Measurements from ENCODE around the gene TSPAN6. TPM values are rescaled to one million over a fixed set of nuclear protein-coding genes. Genes with fewer than 3 reads are reported as not detected.

TSPAN6 gene
- total RNA-seq, 1 donor from 2014 or later: 12.6 TPM

GRCh38 chrX:100654261-100654660 is 17.7 kb upstream of the TSPAN6 start:
- no peak for DNase-seq
- H3K27me3 ChIP-seq (ENCODE audit: low read depth): no peaks in the 10 kb centered on the region
- no peak for TF ChIP-seq CTCF (IDR thresholded peaks at IDR 0.05)
- H3K9me3 ChIP-seq: no peaks in the 10 kb centered on the region
- intact Hi-C loops (cut with DNase I): no loop called here
- no peak overlapping the region for H3K27ac ChIP-seq
- ATAC-seq: no peak
- H3K36me3 ChIP-seq: no peaks in the 10 kb centered on the region
- no peak overlapping the region for H3K4me3 ChIP-seq
- H3K4me1 ChIP-seq: peaks cover 4% of the 10 kb centered on the region

- Histone ChIP-seq H3K27me3 (ENCODE audit: low read depth) (no peaks in the 10 kb centered on the region), H3K36me3 (no peaks in the 10 kb centered on the region), H3K4me3 (no peak overlapping the region), H3K27ac (no peak overlapping the region), H3K4me1 (peaks cover 5% of the 10 kb centered on the region), H3K9me3 (no peaks in the 10 kb centered on the region)
- no peak for TF ChIP-seq CTCF (IDR thresholded peaks at IDR 0.05)
- ATAC-seq (no peak), DNase-seq (no peak)
- intact Hi-C loops (cut with DNase I): no loop called here
Measured at GRCh38 chrX:100652266-100652665, 15.7 kb upstream of the TSPAN6 start.

- Histone ChIP-seq H3K4me1 (peaks cover 5% of the 10 kb centered on the region), H3K27me3 (ENCODE audit: low read depth) (no peaks in the 10 kb centered on the region), H3K9me3 (no peaks in the 10 kb centered on the region), H3K4me3 (no peak overlapping the region), H3K36me3 (no peaks in the 10 kb centered on the region), H3K27ac (peak overlapping the region; percentile 75)
- TF ChIP-seq CTCF (IDR thresholded peaks at IDR 0.05): no peak
- DNase-seq (no peak), ATAC-seq (no peak)
- intact Hi-C loops (cut with DNase I): no loop called here
Measured at GRCh38 chrX:100650841-100651240, 14.2 kb upstream of the TSPAN6 start.

GRCh38 chrX:100649550-100650356 is 13.1 kb upstream of the TSPAN6 start:
- Histone ChIP-seq H3K4me1 (peaks cover 5% of the 10 kb centered on the region), H3K4me3 (no peak overlapping the region), H3K9me3 (no peaks in the 10 kb centered on the region), H3K36me3 (no peaks in the 10 kb centered on the region), H3K27me3 (ENCODE audit: low read depth) (no peaks in the 10 kb centered on the region), H3K27ac (peak overlapping the region; percentile 75)
- intact Hi-C loops (cut with DNase I): no loop called here
- DNase-seq (peak; percentile 45), ATAC-seq (peak; percentile 75 to 82)
- no peak for TF ChIP-seq CTCF (IDR thresholded peaks at IDR 0.05)

GRCh38 chrX:100648458-100649417 is 12.1 kb upstream of the TSPAN6 start:
- Histone ChIP-seq H3K4me3 (no peak overlapping the region), H3K27me3 (ENCODE audit: low read depth) (no peaks in the 10 kb centered on the region), H3K27ac (peak overlapping the region; percentile 75), H3K9me3 (no peaks in the 10 kb centered on the region), H3K4me1 (peaks cover 5% of the 10 kb centered on the region), H3K36me3 (no peaks in the 10 kb centered on the region)
- intact Hi-C loops (cut with DNase I): no loop called here
- peak; percentile 7 to 17 for ATAC-seq
- no peak for DNase-seq
- no peak for TF ChIP-seq CTCF (IDR thresholded peaks at IDR 0.05)
